Mammary epithelial cell (primary cell): ENCODE results near the gene BACH1.

Source experiments
- CTCF ChIP-seq, 2 donors: IDR thresholded peaks in 1 of 2; conservative IDR thresholded peaks in 1 of 2; 2 replicates each; pipeline ENCODE4 v1.5.1; 2011 to 2012; ENCODE audit warnings: inconsistent platforms in 2 of 2, low read length in 2 of 2, mild to moderate bottlenecking in 2 of 2, control low read depth in 1 of 2, low read depth in 1 of 2; ENCODE audit not compliant: insufficient read depth in 1 of 2; ENCODE audit errors: extremely low read depth in 1 of 2
- EZH2 ChIP-seq: IDR thresholded peaks from 2 replicates; pipeline ENCODE4 v1.6.1; 2012; ENCODE audit warnings: low read length, inconsistent platforms, borderline replicate concordance

DNA sequence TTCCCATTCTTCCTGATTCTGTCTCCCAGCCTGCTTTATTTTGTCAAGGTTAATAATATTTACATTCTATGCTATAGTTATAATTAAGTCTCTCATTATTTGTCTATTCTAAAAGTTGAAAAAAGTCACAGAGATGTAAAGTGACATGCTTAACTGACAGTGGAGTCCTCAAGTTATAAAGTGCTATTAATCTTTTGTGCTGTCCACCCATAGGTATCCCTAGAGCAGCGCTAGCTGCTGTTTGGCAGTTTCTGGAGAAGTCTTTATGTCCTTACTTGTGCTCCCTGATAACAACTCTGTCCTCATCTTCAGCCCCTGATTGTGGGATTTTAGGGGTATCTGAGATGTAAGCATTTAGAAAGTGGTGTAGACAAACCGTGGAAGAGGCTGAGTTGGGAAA, 13.1 kb downstream of the BACH1 start:
- TF ChIP-seq CTCF (conservative IDR thresholded peaks at IDR 0.05 in 1 of 2, IDR thresholded peaks at IDR 0.05 in 1 of 2; ENCODE audit: extremely low read depth in 1 of 2, insufficient read depth in 1 of 2, low read depth in 1 of 2, low read length in 2 of 2) (no peak), EZH2 (no peak)
